GM12878 (cell line): ENCODE measurements around the gene PAPPA. TPM values are rescaled to one million over a fixed set of nuclear protein-coding genes. Genes with fewer than 3 reads are reported as not detected.

ENCODE experiments used
- ATAC-seq: fragments of 200-7000 bp; cut with Tn5 transposase; 3 replicates; pipeline ENCODE4 v1.9.1; 2020; ENCODE audit warnings: mild to moderate bottlenecking, moderate library complexity
- BruUV-seq: library from RNA; stranded (reverse); fragments of 400-500 nt; replicated peaks from 2 replicates; lab custom pipeline; 2021; lab: Mats Ljungman, UMichigan
- CTCF ChIA-PET: fragments of 300-600 bp; sonication (Branson Sonifier 250); formaldehyde crosslinking; extraction: SDS; loops from one replicate; lab custom pipeline; 2021; ENCODE audit warnings: inconsistent platforms; lab: Yijun Ruan, JAX
- POLR2A ChIA-PET: fragments of 350-600 bp; formaldehyde crosslinking; extraction: SDS; loops from one replicate; lab custom pipeline; 2021; ENCODE audit warnings: inconsistent platforms; lab: Charles Lee
- RAD21 ChIA-PET: fragments of 300-600 bp; sonication (Branson Sonifier 250); formaldehyde crosslinking; loops from one replicate; lab custom pipeline; 2023; ENCODE audit warnings: antibody characterized with exemption; ENCODE audit not compliant: unreplicated experiment; lab: Charles Lee
- SMC1A ChIA-PET: fragments of 300-600 bp; sonication (Branson Sonifier 250); formaldehyde crosslinking; loops from one replicate; lab custom pipeline; 2023; ENCODE audit not compliant: unreplicated experiment, uncharacterized antibody; lab: Charles Lee
- DNase-seq: peaks from one replicate; pipeline ENCODE4 v3.0.0-alpha.2; 2011; ENCODE audit warnings: low read depth, low spot score
- FAIRE-seq: peaks from 3 replicates; lab custom pipeline; 2011; peaks lifted over from hg19 to GRCh38; lab: Jason Lieb, UNC
- H2AFZ ChIP-seq: 2 replicates; pipeline ENCODE4 v1.6.0; 2011; ENCODE audit warnings: low read depth, low read length, control low read depth; ENCODE audit not compliant: control insufficient read depth
- H3K27ac ChIP-seq: 2 replicates; pipeline ENCODE4 v1.5.1; 2011; ENCODE audit warnings: control low read depth; ENCODE audit not compliant: control insufficient read depth, insufficient read depth
- H3K27me3 ChIP-seq, 2 experiments: replicated peaks in 1 of 2; 2 replicates each; pipeline versions ENCODE4 v1.6.0 to v1.6.1; 2011; ENCODE audit warnings: low read length in 1 of 2; ENCODE audit not compliant: control insufficient read depth in 2 of 2, insufficient read depth in 2 of 2
- H3K36me3 ChIP-seq, 2 experiments: 2 replicates each; pipeline ENCODE4 v1.5.1; 2011; ENCODE audit warnings: low read length in 1 of 2; ENCODE audit not compliant: control insufficient read depth in 2 of 2, insufficient read depth in 2 of 2
- H3K4me1 ChIP-seq: 2 replicates; pipeline ENCODE4 v1.6.1; 2011; ENCODE audit warnings: mild to moderate bottlenecking, low read length, moderate library complexity, mixed read lengths; ENCODE audit not compliant: control insufficient read depth, insufficient read depth
- H3K4me2 ChIP-seq: 2 replicates; pipeline ENCODE4 v1.6.0; 2011; ENCODE audit warnings: control low read depth; ENCODE audit not compliant: control insufficient read depth, insufficient read depth
- H3K4me3 ChIP-seq: fragments of 200-600 bp; sonication (generic); 2 replicates; pipeline ENCODE4 v1.5.1; 2016
- H3K79me2 ChIP-seq: 2 replicates; pipeline ENCODE4 v1.6.0; 2011; ENCODE audit warnings: low read length; ENCODE audit not compliant: control insufficient read depth, insufficient read depth
- H3K9ac ChIP-seq: 2 replicates; pipeline ENCODE4 v1.8.0; 2011; ENCODE audit warnings: low read length, control low read depth, mixed read lengths; ENCODE audit not compliant: control insufficient read depth, insufficient read depth
- H3K9me3 ChIP-seq: replicated peaks from 3 replicates; pipeline ENCODE4 v1.5.1; 2011; ENCODE audit warnings: mild to moderate bottlenecking, low read length; ENCODE audit not compliant: control insufficient read depth, insufficient read depth
- H4K20me1 ChIP-seq: 2 replicates; pipeline ENCODE4 v1.6.0; 2011; ENCODE audit not compliant: control insufficient read depth, insufficient read depth
- BRCA1 ChIP-seq: IDR thresholded peaks from 2 replicates; pipeline ENCODE4 v1.6.1; 2011; ENCODE audit warnings: low read depth, low read length, improper control_type of control experiment
- CHD2 ChIP-seq: IDR thresholded peaks from 2 replicates; pipeline ENCODE4 v1.6.1; 2011; ENCODE audit warnings: low read depth, low read length, improper control_type of control experiment, borderline replicate concordance
- CREM ChIP-seq: IDR thresholded peaks from 2 replicates; pipeline ENCODE4 v1.6.1; 2014; ENCODE audit warnings: antibody characterized with exemption, low read depth
- HDGF ChIP-seq: fragments of 450-650 bp; IDR thresholded peaks from 2 replicates; pipeline ENCODE4 v1.6.1; 2016; ENCODE audit warnings: antibody characterized with exemption
- IKZF1 ChIP-seq: fragments of 450-650 bp; conservative IDR thresholded peaks from 2 replicates; pipeline ENCODE4 v1.6.1; 2017; ENCODE audit warnings: antibody characterized with exemption, mild to moderate bottlenecking
- JUNB ChIP-seq: IDR thresholded peaks from 2 replicates; pipeline ENCODE4 v1.6.1; 2016; ENCODE audit warnings: antibody characterized with exemption, mild to moderate bottlenecking
- MEF2A ChIP-seq: IDR thresholded peaks from 2 replicates; pipeline ENCODE4 v1.6.1; 2011; ENCODE audit warnings: low read depth, mild to moderate bottlenecking, low read length, moderate library complexity; ENCODE audit not compliant: insufficient read depth
- PML ChIP-seq: IDR thresholded peaks from 2 replicates; pipeline ENCODE4 v1.6.1; 2012; ENCODE audit warnings: low read length, inconsistent platforms
- PRDM15 ChIP-seq: fragments of 450-650 bp; formaldehyde crosslinking; IDR thresholded peaks from 2 replicates; pipeline ENCODE4 v1.4.0; 2020; ENCODE audit warnings: mild to moderate bottlenecking, moderate library complexity
- RELA ChIP-seq: fragments of 450-650 bp; IDR thresholded peaks from 2 replicates; pipeline ENCODE4 v1.8.0; 2014; ENCODE audit warnings: borderline replicate concordance; ENCODE audit not compliant: partially characterized antibody
- TAF1 ChIP-seq: IDR thresholded peaks from 2 replicates; pipeline ENCODE4 v1.6.1; 2011; ENCODE audit warnings: mild to moderate bottlenecking, low read depth, low read length, borderline replicate concordance
- TARDBP ChIP-seq: IDR thresholded peaks from 2 replicates; pipeline ENCODE4 v1.6.1; 2016; ENCODE audit warnings: borderline replicate concordance
- YBX1 ChIP-seq: fragments of 450-650 bp; IDR thresholded peaks from 2 replicates; pipeline ENCODE4 v1.6.1; 2016; ENCODE audit warnings: antibody characterized with exemption
- YY1 ChIP-seq: IDR thresholded peaks from 2 replicates; pipeline ENCODE4 v1.6.1; 2011; ENCODE audit warnings: low read depth, mild to moderate bottlenecking, low read length
- ZBED1 ChIP-seq: IDR thresholded peaks from 2 replicates; pipeline ENCODE4 v1.6.1; 2016; ENCODE audit warnings: borderline replicate concordance
- ZNF207 ChIP-seq: fragments of 450-650 bp; IDR thresholded peaks from 2 replicates; pipeline ENCODE4 v1.6.1; 2014; ENCODE audit warnings: antibody characterized with exemption, mild to moderate bottlenecking, borderline replicate concordance
- ZNF24 ChIP-seq: fragments of 450-650 bp; IDR thresholded peaks from 2 replicates; pipeline ENCODE4 v1.6.1; 2017; ENCODE audit warnings: antibody characterized with exemption, mild to moderate bottlenecking
- ZZZ3 ChIP-seq: IDR thresholded peaks from 2 replicates; pipeline ENCODE4 v1.6.1; 2011; ENCODE audit warnings: low read depth; ENCODE audit not compliant: control insufficient read depth, insufficient read length
- WGBS: methylation state at CpG from one replicate; pipeline ENCODE4 v1.1.6; 2016; ENCODE audit warnings: low lambda C conversion rate; ENCODE audit not compliant: insufficient replicate concordance, insufficient coverage; ENCODE audit errors: missing lambda C conversion rate; 5-methylcytosine and 5-hydroxymethylcytosine counted together
- in situ Hi-C: fragments of 300-500 bp; cut with MboI; formaldehyde crosslinking; loops from 9 replicates; pipeline ENCODE4 v1.14.3; 2018; ENCODE audit warnings: mixed read lengths
- intact Hi-C: fragments of 100-400 bp; cut with micrococcal nuclease; formaldehyde crosslinking; loops from one replicate; pipeline ENCODE4 v1.14.2; 2022; ENCODE audit not compliant: unreplicated experiment
- polyA plus RNA-seq, 11 experiments: library from polyadenylated mRNA; depleted of rRNA in 4 of 11; unstranded in 6 of 11; stranded (reverse) in 5 of 11; fragments of >200 nt; fragmentation: Nextera tagmentation in 4 of 11; fragmentation: Illumina TruSeq in 1 of 11; extraction: Ambion mirVana in 4 of 11; extraction: Trizol in 1 of 11; gene quantifications; 1 replicate in 1 of 11; 2 replicates in 10 of 11; pipeline versions ENCODE4 v1.2.1 to v1.2.3, GENCODE V29; 2011 to 2016; ENCODE audit warnings: inconsistent platforms in 2 of 11, missing spikeins in 2 of 11, low read depth in 1 of 11
- total RNA-seq, 4 experiments: library from RNA; depleted of rRNA in 3 of 4; stranded (reverse); fragments of >200 nt in 3 of 4; fragmentation: Illumina TruSeq in 1 of 4; extraction: Trizol in 1 of 4; gene quantifications; 2 replicates each; pipeline versions ENCODE4 v1.2.1 to v1.2.3, GENCODE V29; 2013 to 2021
- TF ChIP-seq, protein P1 (sequence below): IDR thresholded peaks from 2 replicates; pipeline ENCODE4 v1.6.1; 2012; ENCODE audit warnings: low read depth, low read length, improper control_type of control experiment

The PAPPA gene
- total and polyA plus RNA-seq, 10 of the 15 experiments (the other 5 are each of a cell fraction or from before 2014, with no cell fraction given): under 0.01 to 0.19 (median 0.02) TPM; not detected in 4

DNA sequence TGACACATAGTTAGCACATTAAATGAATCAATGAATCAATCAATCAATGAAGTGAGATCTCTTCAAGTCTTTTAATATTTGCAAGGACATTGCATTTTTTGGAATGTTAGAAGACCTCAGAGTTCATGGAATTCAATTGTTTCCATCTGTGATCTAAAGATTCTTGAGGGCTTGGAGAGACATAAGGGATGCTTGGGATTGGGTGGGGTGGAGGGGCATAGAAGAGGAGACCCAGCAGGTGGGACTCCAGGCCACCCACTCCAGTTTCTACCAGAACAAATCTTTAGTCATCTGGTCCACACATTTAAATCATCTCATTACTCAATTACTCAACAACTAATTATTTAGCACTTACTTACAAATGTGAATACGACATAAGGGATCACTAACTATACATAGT lies 282.5 kb downstream of the PAPPA start:
- no peaks in the 10 kb centered on the region for H3K36me3 ChIP-seq
- H3K27me3 ChIP-seq: no peaks in the 10 kb centered on the region
- BruUV-seq: no TSS peak
- 57% methylated on average over 1 of the region's 1 CpG for WGBS
- no peak for ATAC-seq
- ChIA-PET POLR2A (no interaction called here), CTCF (no interaction called here), SMC1A (no interaction called here), RAD21 (no interaction called here)
- no peak for FAIRE-seq
- no peaks in the 10 kb centered on the region for H3K79me2 ChIP-seq
- intact Hi-C loops (no loop called here), in situ Hi-C loops (no loop called here)
- no peak overlapping the region for H3K4me3 ChIP-seq
- H3K4me1 ChIP-seq: no peaks in the 10 kb centered on the region
- no peak overlapping the region for H3K27ac ChIP-seq
- no peaks in the 10 kb centered on the region for H4K20me1 ChIP-seq
- no peak overlapping the region for H3K9ac ChIP-seq
- H2AFZ ChIP-seq: no peak overlapping the region
- DNase-seq: no peak
- H3K4me2 ChIP-seq: no peak overlapping the region
- H3K9me3 ChIP-seq: no peaks in the 10 kb centered on the region
- no peak for TF ChIP-seq CHD2
- TF ChIP-seq MEF2A: no peak
- no peak for TF ChIP-seq ZZZ3
- TF ChIP-seq HDGF: no peak
- TF ChIP-seq TAF1: no peak
- TF ChIP-seq ZNF207: no peak
- TF ChIP-seq, protein P1, sequence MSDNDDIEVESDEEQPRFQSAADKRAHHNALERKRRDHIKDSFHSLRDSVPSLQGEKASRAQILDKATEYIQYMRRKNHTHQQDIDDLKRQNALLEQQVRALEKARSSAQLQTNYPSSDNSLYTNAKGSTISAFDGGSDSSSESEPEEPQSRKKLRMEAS: no peak
- TF ChIP-seq ZBED1: no peak
- no peak for TF ChIP-seq YY1
- no peak for TF ChIP-seq RELA
- no peak for TF ChIP-seq YBX1
- TF ChIP-seq TARDBP: no peak
- TF ChIP-seq PRDM15 (CRISPR knock-in tag): no peak
- TF ChIP-seq PML: no peak
- TF ChIP-seq JUNB: no peak
- TF ChIP-seq IKZF1: no peak
- no peak for TF ChIP-seq ZNF24
- no peak for TF ChIP-seq CREM
- no peak for TF ChIP-seq BRCA1
- TF ChIP-seq, all 136 proteins: peak for 0
